Amygdala (tissue), 56 donors: ENCODE data around the gene GPR15.

ENCODE experiments used
- DNase-seq, 56 donors: peaks; one replicate each; lab custom pipeline; 2025; lab: John Stamatoyannopoulos, UW

Gene GPR15

DNA sequence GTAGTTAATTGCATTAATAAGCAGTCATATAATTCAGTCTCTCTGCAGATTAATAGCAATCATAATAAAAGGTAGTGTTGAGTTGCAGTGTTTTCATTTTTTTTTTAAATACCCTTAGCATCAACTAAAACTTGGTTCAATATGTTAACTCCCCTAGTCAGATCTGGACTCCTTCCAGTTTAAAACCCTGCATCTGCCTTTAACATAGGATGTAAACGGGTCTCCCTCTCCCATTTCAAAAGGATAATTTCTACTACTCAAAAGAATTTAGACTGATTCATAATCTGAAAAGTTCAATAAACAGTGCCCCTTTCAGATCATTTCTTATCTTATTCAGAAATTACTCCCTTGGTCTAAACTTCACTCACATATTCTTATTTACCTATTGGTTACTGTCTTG is 50.3 kb downstream of the GPR15 start:
- DNase-seq, result no peak

DNA sequence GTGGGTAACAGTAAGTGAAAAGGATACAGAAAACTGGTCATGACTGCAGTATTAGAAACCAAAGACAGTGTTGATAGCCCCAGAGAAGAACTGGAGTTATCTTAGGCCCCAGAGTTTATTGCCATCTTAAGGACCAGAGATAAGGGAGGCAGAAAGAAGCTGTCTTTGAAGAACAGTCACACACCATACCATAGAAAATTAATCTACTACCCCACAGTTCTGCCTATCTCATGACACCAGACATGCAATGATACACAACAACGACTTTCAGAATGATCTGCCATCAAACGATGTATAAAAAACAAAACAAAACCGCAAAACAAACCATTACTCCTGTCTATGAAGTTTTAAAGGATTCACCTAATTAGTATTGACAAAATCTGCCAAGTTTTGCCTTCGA is 52.0 kb downstream of the GPR15 start:
- DNase-seq, result no peak
